Hepatocyte (in vitro differentiated cells): ENCODE measurements around the gene ZCCHC7. TPM values are rescaled to one million over a fixed set of nuclear protein-coding genes. Genes with fewer than 3 reads are reported as not detected.
"Not testable (repeated sequence)": the region's sequence is repeated elsewhere in the genome, so short reads cannot be mapped to it uniquely, and the experiment has no call there.

ENCODE experiments used
- DNase-seq: peaks from one replicate; pipeline ENCODE4 v3.0.0-alpha.2; 2016; ENCODE audit warnings: low spot score
- H2AFZ ChIP-seq: fragments of 200-600 bp; sonication (generic); 2 replicates; pipeline ENCODE4 v1.6.0; 2016; ENCODE audit warnings: antibody characterized with exemption, mild to moderate bottlenecking
- H3K27ac ChIP-seq: fragments of 200-600 bp; sonication (generic); 2 replicates; pipeline ENCODE4 v1.5.1; 2016; ENCODE audit warnings: mild to moderate bottlenecking
- H3K27me3 ChIP-seq: fragments of 200-600 bp; sonication (generic); 2 replicates; pipeline ENCODE4 v1.6.1; 2016
- H3K36me3 ChIP-seq: fragments of 200-600 bp; sonication (generic); replicated peaks from 2 replicates; pipeline ENCODE4 v1.5.1; 2016; ENCODE audit warnings: low read depth; ENCODE audit not compliant: insufficient read depth
- H3K4me1 ChIP-seq: fragments of 200-600 bp; sonication (generic); 2 replicates; pipeline ENCODE4 v1.5.1; 2016; ENCODE audit warnings: mild to moderate bottlenecking, moderate library complexity; ENCODE audit not compliant: insufficient read depth
- H3K4me2 ChIP-seq: fragments of 200-600 bp; sonication (generic); 2 replicates; pipeline ENCODE4 v1.6.0; 2016
- H3K4me3 ChIP-seq: fragments of 200-600 bp; sonication (generic); 2 replicates; pipeline ENCODE4 v1.5.1; 2016; ENCODE audit warnings: mild to moderate bottlenecking
- H3K79me2 ChIP-seq: fragments of 200-600 bp; sonication (generic); 2 replicates; pipeline ENCODE4 v1.6.0; 2017; ENCODE audit warnings: mild to moderate bottlenecking
- H3K9me2 ChIP-seq: fragments of 200-600 bp; sonication (generic); replicated peaks from 2 replicates; pipeline ENCODE4 v1.6.0; 2017; ENCODE audit warnings: mild to moderate bottlenecking; ENCODE audit not compliant: insufficient read depth
- H3K9me3 ChIP-seq: fragments of 200-600 bp; sonication (generic); 2 replicates; pipeline ENCODE4 v1.5.1; 2016; ENCODE audit warnings: low read depth, mild to moderate bottlenecking
- H4K20me1 ChIP-seq: fragments of 200-600 bp; sonication (generic); 2 replicates; pipeline ENCODE4 v1.6.0; 2016; ENCODE audit warnings: mild to moderate bottlenecking; ENCODE audit not compliant: insufficient read depth, poor library complexity, severe bottlenecking
- EZH2 ChIP-seq: fragments of 200-600 bp; sonication (generic); IDR thresholded peaks from 2 replicates; pipeline ENCODE4 v1.6.1; 2016; ENCODE audit warnings: antibody characterized with exemption, mild to moderate bottlenecking, borderline replicate concordance
- EZH2phosphoT487 ChIP-seq: fragments of 200-600 bp; sonication (generic); IDR thresholded peaks from one replicate; pipeline ENCODE4 v1.6.1; 2018; ENCODE audit warnings: antibody characterized with exemption, mild to moderate bottlenecking, low read depth, moderate library complexity; ENCODE audit not compliant: unreplicated experiment, severe bottlenecking
- WGBS: methylation state at CpG from one replicate; pipeline ENCODE4 v1.1.6; 2016; ENCODE audit warnings: low lambda C conversion rate; ENCODE audit errors: missing lambda C conversion rate; 5-methylcytosine and 5-hydroxymethylcytosine counted together
- polyA plus RNA-seq: library from polyadenylated mRNA; unstranded; fragments of >200 nt; fragmentation: Nextera tagmentation; extraction: Ambion mirVana; gene quantifications from 2 replicates; pipeline ENCODE4 v1.2.1, GENCODE V29; 2016
- total RNA-seq: library from RNA; depleted of rRNA; stranded (reverse); fragments of >200 nt; gene quantifications from 2 replicates; pipeline ENCODE4 v1.2.3, GENCODE V29; 2014
- TF ChIP-seq, protein P1 (sequence below): fragments of 200-600 bp; sonication (generic); IDR thresholded peaks from 2 replicates; pipeline ENCODE4 v1.5.1; 2016; ENCODE audit warnings: antibody characterized with exemption, mild to moderate bottlenecking; ENCODE audit not compliant: poor library complexity

ZCCHC7 gene
- total and polyA plus RNA-seq, 2 experiments from 2014 or later = 12.3 to 14.6 TPM

DNA sequence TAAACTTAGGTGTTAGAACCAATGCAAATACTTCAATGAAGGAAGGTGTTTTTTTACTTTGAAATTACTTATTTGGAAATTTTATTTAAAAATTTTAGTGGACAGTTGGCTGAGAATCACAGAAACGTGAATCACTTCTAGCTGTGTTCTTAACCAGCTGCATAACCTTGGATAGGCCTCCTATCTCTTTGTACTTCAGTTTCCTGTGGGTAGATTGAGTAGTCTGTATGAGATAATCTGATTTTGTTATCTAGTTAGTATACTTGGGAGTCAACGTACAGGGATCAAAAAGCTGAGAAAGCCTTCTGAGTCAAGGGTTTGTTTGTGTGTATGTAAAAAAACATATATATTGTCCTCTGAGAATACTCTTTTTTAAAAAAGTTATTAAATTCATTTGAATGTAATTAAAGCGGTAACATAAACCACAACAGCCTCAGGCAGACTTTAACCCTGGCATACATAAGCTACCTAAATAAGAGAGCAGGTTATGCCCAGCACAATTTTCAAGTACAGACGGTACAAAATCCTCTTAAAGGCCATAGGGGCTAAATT lies 38.1 kb upstream of the ZCCHC7 start:
- H3K4me3 ChIP-seq = no peak overlapping the region
- peak overlapping the region; percentile 95 for H3K4me2 ChIP-seq
- no peaks in the 10 kb centered on the region for H3K36me3 ChIP-seq
- TF ChIP-seq, protein P1, sequence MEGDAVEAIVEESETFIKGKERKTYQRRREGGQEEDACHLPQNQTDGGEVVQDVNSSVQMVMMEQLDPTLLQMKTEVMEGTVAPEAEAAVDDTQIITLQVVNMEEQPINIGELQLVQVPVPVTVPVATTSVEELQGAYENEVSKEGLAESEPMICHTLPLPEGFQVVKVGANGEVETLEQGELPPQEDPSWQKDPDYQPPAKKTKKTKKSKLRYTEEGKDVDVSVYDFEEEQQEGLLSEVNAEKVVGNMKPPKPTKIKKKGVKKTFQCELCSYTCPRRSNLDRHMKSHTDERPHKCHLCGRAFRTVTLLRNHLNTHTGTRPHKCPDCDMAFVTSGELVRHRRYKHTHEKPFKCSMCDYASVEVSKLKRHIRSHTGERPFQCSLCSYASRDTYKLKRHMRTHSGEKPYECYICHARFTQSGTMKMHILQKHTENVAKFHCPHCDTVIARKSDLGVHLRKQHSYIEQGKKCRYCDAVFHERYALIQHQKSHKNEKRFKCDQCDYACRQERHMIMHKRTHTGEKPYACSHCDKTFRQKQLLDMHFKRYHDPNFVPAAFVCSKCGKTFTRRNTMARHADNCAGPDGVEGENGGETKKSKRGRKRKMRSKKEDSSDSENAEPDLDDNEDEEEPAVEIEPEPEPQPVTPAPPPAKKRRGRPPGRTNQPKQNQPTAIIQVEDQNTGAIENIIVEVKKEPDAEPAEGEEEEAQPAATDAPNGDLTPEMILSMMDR = no peak
- no peak overlapping the region for H2AFZ ChIP-seq
- no peaks in the 10 kb centered on the region for H3K9me3 ChIP-seq
- H3K79me2 ChIP-seq = peaks cover 46% of the 10 kb centered on the region
- peaks cover 5% of the 10 kb centered on the region for H3K4me1 ChIP-seq
- peaks cover 7% of the 10 kb centered on the region for H4K20me1 ChIP-seq
- WGBS = 68% methylated on average over 4 of the region's 4 CpGs
- H3K9me2 ChIP-seq = no peaks in the 10 kb centered on the region
- no peak for DNase-seq
- no peaks in the 10 kb centered on the region for H3K27me3 ChIP-seq
- no peak overlapping the region for H3K27ac ChIP-seq

DNA sequence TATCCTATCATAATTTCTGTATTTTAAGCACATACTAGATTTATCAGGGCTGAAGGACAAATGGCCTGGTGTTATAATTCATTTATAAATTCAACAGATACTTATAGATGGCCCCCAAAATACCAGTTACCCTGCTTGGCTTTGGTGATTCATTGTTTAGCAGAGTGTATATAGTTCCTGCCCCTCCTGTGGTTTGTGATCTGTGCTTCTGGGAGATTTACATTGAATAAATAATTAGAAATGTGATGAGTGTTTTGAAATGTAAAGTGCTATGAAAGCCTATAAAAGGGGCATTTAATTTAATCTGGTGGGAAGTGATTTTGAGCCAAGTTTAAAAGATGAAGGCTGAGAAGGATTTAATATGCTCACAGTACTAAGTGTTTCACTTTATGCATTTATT lies 36.7 kb upstream of the ZCCHC7 start:
- no peak overlapping the region for H3K4me2 ChIP-seq
- no peak for TF ChIP-seq EZH2
- TF ChIP-seq, protein P1 = no peak
- H3K4me3 ChIP-seq = no peak overlapping the region
- no peak for DNase-seq
- peaks cover 7% of the 10 kb centered on the region for H4K20me1 ChIP-seq
- H3K27me3 ChIP-seq = no peaks in the 10 kb centered on the region
- no peaks in the 10 kb centered on the region for H3K9me2 ChIP-seq
- H3K9me3 ChIP-seq = no peaks in the 10 kb centered on the region
- no peak overlapping the region for H2AFZ ChIP-seq
- peaks cover 5% of the 10 kb centered on the region for H3K4me1 ChIP-seq
- H3K79me2 ChIP-seq = peaks cover 46% of the 10 kb centered on the region
- H3K36me3 ChIP-seq = no peaks in the 10 kb centered on the region
- no peak overlapping the region for H3K27ac ChIP-seq

DNA sequence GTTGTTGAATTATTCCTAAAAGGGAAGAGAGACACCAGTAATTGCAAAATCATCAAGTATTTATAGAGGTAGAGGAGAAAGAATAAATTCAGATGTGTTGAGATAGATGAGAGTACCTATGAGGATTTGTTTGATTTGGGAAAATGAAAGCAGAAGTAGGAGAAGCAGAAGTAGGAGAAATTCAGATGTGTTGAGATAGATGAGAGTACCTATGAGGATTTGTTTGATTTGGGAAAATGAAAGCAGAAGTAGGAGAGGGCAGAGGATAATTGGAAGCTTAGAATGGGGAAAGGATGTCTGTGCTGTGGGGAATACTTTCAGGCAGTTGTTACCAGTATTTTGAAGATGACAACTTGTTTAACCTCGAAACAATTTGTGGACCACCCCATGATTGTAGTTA lies 35.1 kb upstream of the ZCCHC7 start:
- 100% methylated on average over 1 of the region's 1 CpG for WGBS
- Histone ChIP-seq H3K9me3 (no peaks in the 10 kb centered on the region), H3K79me2 (peaks cover 46% of the 10 kb centered on the region), H2AFZ (no peak overlapping the region), H3K4me2 (no peak overlapping the region), H3K27me3 (no peaks in the 10 kb centered on the region), H3K9me2 (no peaks in the 10 kb centered on the region), H3K36me3 (no peaks in the 10 kb centered on the region), H3K27ac (no peak overlapping the region), H3K4me1 (peaks cover 5% of the 10 kb centered on the region), H4K20me1 (peaks cover 7% of the 10 kb centered on the region), H3K4me3 (no peak overlapping the region)
- TF ChIP-seq EZH2phosphoT487 (no peak), EZH2 (no peak)
- TF ChIP-seq, protein P1 = no peak
- no peak for DNase-seq

DNA sequence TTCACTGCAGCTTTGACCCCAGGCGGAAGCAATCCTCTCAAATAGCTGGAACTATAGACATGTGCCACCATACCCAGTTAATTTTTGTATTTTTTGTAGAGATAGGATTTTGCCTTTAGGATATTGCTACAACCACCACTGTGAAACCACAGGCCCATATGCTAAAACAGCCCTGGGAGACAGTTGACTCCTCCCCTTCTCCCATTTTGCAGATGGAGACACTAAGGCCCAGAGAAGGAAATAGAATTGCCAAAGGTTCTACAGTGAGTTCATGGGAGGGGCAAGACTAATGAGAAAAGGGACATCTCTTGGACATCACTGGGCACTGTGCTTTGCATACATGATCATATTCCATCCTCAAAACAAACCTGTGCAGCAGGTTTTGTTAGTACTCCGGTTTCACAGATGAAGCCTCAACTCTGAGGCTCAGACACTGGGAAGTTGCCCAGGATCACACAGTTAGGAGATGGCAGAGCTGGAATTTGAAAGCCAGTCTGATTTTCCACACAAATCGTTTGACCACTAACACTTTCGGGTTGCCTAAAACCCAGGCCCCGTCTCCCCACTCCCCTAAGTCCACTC lies 27.6 kb upstream of the ZCCHC7 start:
- H3K36me3 ChIP-seq, H3K27ac ChIP-seq, H3K4me2 ChIP-seq, H3K9me3 ChIP-seq, H3K4me1 ChIP-seq, H4K20me1 ChIP-seq, H3K27me3 ChIP-seq, H3K4me3 ChIP-seq, H3K79me2 ChIP-seq, H3K9me2 ChIP-seq, DNase-seq, H2AFZ ChIP-seq: not testable (repeated sequence)
- 92% methylated on average over 2 of the region's 5 CpGs for WGBS
